ENCODE measurements around the gene CALHM4.

CALHM4 gene

GRCh38 chr6:116553451-116553850 lies at the start of gene CALHM4:
Gene CALHM4 (plus strand): TSS chr6:116553751. CDS start chr6:116553794, 43 bp downstream.
- no peak for DNase-seq (ENCODE audit: low spot score)

- no peak for DNase-seq (ENCODE audit: low spot score)
Measured at GRCh38 chr6:116507324-116507723, 46.2 kb upstream of the CALHM4 start.

GRCh38 chr6:116508527-116508926 lies 45.0 kb upstream of the CALHM4 start:
- no peak for DNase-seq (ENCODE audit: low spot score)

GRCh38 chr6:116511424-116512110 lies 42.0 kb upstream of the CALHM4 start, which contains the start of gene CALHM5:
Gene CALHM5 (plus strand): TSS chr6:116511639. CDS start chr6:116511697, 58 bp downstream.
- DNase-seq (ENCODE audit: low spot score): no peak

- no peak for DNase-seq (ENCODE audit: low spot score)
Measured at GRCh38 chr6:116512111-116512559, 41.4 kb upstream of the CALHM4 start.

GRCh38 chr6:116512734-116513133 lies 40.8 kb upstream of the CALHM4 start:
- no peak for DNase-seq (ENCODE audit: low spot score)

GRCh38 chr6:116513224-116513875 lies 40.2 kb upstream of the CALHM4 start:
- no peak for DNase-seq (ENCODE audit: low spot score)

GRCh38 chr6:116514111-116514510 lies 39.4 kb upstream of the CALHM4 start:
- no peak for DNase-seq (ENCODE audit: low spot score)

GRCh38 chr6:116515141-116515540 lies 38.4 kb upstream of the CALHM4 start:
- no peak for DNase-seq (ENCODE audit: low spot score)

GRCh38 chr6:116518621-116519368 lies 34.8 kb upstream of the CALHM4 start:
- no peak for DNase-seq (ENCODE audit: low spot score)

- no peak for DNase-seq (ENCODE audit: low spot score)
Measured at GRCh38 chr6:116522896-116523295, 30.7 kb upstream of the CALHM4 start.

- DNase-seq (ENCODE audit: low spot score): no peak
Measured at GRCh38 chr6:116524236-116524635, 29.3 kb upstream of the CALHM4 start.

GRCh38 chr6:116528133-116528532 lies 25.4 kb upstream of the CALHM4 start:
- DNase-seq (ENCODE audit: low spot score): no peak

GRCh38 chr6:116528780-116529179 lies 24.8 kb upstream of the CALHM4 start:
- no peak for DNase-seq (ENCODE audit: low spot score)

GRCh38 chr6:116529466-116530290 lies 23.9 kb upstream of the CALHM4 start:
- no peak for DNase-seq (ENCODE audit: low spot score)

GRCh38 chr6:116530436-116530835 lies 23.1 kb upstream of the CALHM4 start:
- DNase-seq (ENCODE audit: low spot score): no peak

GRCh38 chr6:116531675-116532570 lies 21.6 kb upstream of the CALHM4 start:
- DNase-seq (ENCODE audit: low spot score): no peak

- DNase-seq (ENCODE audit: low spot score): no peak
Measured at GRCh38 chr6:116533233-116533957, 20.2 kb upstream of the CALHM4 start.

GRCh38 chr6:116535109-116535508 lies 18.4 kb upstream of the CALHM4 start:
- DNase-seq (ENCODE audit: low spot score): no peak

GRCh38 chr6:116536216-116536621 lies 17.3 kb upstream of the CALHM4 start:
- DNase-seq (ENCODE audit: low spot score): no peak
